GM23248 (cell line): Measurements from ENCODE around the gene DIP2C.

Experiments
- EZH2 ChIP-seq: fragments of 200-600 bp; sonication (generic); IDR thresholded peaks from 2 replicates; pipeline ENCODE4 v1.6.1; 2018; ENCODE audit warnings: antibody characterized with exemption, mild to moderate bottlenecking; ENCODE audit not compliant: insufficient read depth, poor library complexity, severe bottlenecking
- EZH2phosphoT487 ChIP-seq: fragments of 200-600 bp; sonication (generic); IDR thresholded peaks from 2 replicates; pipeline ENCODE4 v1.6.1; 2018; ENCODE audit warnings: antibody characterized with exemption, moderate library complexity, mild to moderate bottlenecking, low read depth; ENCODE audit not compliant: insufficient read depth

GRCh38 chr10:519716-520401, 169.6 kb downstream of the DIP2C start:
- TF ChIP-seq EZH2phosphoT487 (no peak), EZH2 (no peak)
